GM18861 (cell line): ENCODE measurements around the gene MCM9.
"Not testable (repeated sequence)": the region's sequence is repeated elsewhere in the genome, so short reads cannot be mapped to it uniquely, and the experiment has no call there.

Experiments
- ATAC-seq: cut with Tn5 transposase; IDR thresholded peaks from one replicate; pipeline ENCODE4 v1.9.1; 2021; ENCODE audit not compliant: unreplicated experiment

Gene MCM9

GRCh38 chr6:118808793-118809638, 125.9 kb downstream of the MCM9 start:
- peak; percentile 72 for ATAC-seq

- no peak for ATAC-seq
Measured at GRCh38 chr6:118804091-118804490, 130.9 kb downstream of the MCM9 start.

- no peak for ATAC-seq
Measured at GRCh38 chr6:118801257-118801656, 133.7 kb downstream of the MCM9 start.

- peak; percentile 98 for ATAC-seq
Measured at GRCh38 chr6:118800394-118801071, 134.4 kb downstream of the MCM9 start.

- ATAC-seq, result no peak
Measured at GRCh38 chr6:118799826-118800225, 135.1 kb downstream of the MCM9 start.

GRCh38 chr6:118796548-118796947, 138.4 kb downstream of the MCM9 start:
- not testable (repeated sequence) for ATAC-seq

GRCh38 chr6:118791499-118791898, 143.5 kb downstream of the MCM9 start:
- ATAC-seq, result no peak

GRCh38 chr6:118789954-118790353, 145.0 kb downstream of the MCM9 start:
- no peak for ATAC-seq

- no peak for ATAC-seq
Measured at GRCh38 chr6:118789419-118789818, 145.5 kb downstream of the MCM9 start.

GRCh38 chr6:118788702-118789101, 146.3 kb downstream of the MCM9 start:
- no peak for ATAC-seq

- no peak for ATAC-seq
Measured at GRCh38 chr6:118787724-118788423, 147.1 kb downstream of the MCM9 start.

- ATAC-seq, result no peak
Measured at GRCh38 chr6:118786596-118787453, 148.1 kb downstream of the MCM9 start.

GRCh38 chr6:118785601-118786000, 149.4 kb downstream of the MCM9 start:
- ATAC-seq, result no peak

GRCh38 chr6:118784641-118785164, 150.3 kb downstream of the MCM9 start:
- no peak for ATAC-seq

- ATAC-seq, result no peak
Measured at GRCh38 chr6:118783931-118784550, 150.9 kb downstream of the MCM9 start.

- no peak for ATAC-seq
Measured at GRCh38 chr6:118782651-118783050, 152.3 kb downstream of the MCM9 start.

- no peak for ATAC-seq
Measured at GRCh38 chr6:118781897-118782296, 153.1 kb downstream of the MCM9 start.

GRCh38 chr6:118780668-118781067, 154.3 kb downstream of the MCM9 start:
- ATAC-seq, result no peak

GRCh38 chr6:118776607-118777549, 158.1 kb downstream of the MCM9 start:
- peak; percentile 91 for ATAC-seq
